AG04449 (cell line): Measurements from ENCODE around the gene FAM20A.

Source experiments
- CTCF ChIA-PET: fragments of 350-600 bp; formaldehyde crosslinking; extraction: SDS; loops from one replicate; lab custom pipeline; 2021; ENCODE audit warnings: antibody characterized with exemption; lab: Yijun Ruan, JAX
- POLR2A ChIA-PET: fragments of 400-600, 350-600 bp; formaldehyde crosslinking; extraction: SDS; loops from one replicate; lab custom pipeline; 2020; ENCODE audit warnings: antibody characterized with exemption, inconsistent platforms; lab: Yijun Ruan, JAX
- DNase-seq: peaks from one replicate; pipeline ENCODE4 v3.0.0-alpha.2; 2010; ENCODE audit warnings: low read depth, low spot score
- H3K4me3 ChIP-seq: 2 replicates; pipeline ENCODE4 v1.5.1; 2011; ENCODE audit warnings: low read depth, mild to moderate bottlenecking, control low read depth, low read length
- TF ChIP-seq, protein P1 (sequence below): IDR thresholded peaks from one replicate; pipeline ENCODE4 v1.5.1; 2011; ENCODE audit warnings: mild to moderate bottlenecking, moderate library complexity, low read length, control low read depth, inconsistent platforms; ENCODE audit not compliant: insufficient read depth; ENCODE audit errors: missing control alignments

Gene FAM20A

DNA sequence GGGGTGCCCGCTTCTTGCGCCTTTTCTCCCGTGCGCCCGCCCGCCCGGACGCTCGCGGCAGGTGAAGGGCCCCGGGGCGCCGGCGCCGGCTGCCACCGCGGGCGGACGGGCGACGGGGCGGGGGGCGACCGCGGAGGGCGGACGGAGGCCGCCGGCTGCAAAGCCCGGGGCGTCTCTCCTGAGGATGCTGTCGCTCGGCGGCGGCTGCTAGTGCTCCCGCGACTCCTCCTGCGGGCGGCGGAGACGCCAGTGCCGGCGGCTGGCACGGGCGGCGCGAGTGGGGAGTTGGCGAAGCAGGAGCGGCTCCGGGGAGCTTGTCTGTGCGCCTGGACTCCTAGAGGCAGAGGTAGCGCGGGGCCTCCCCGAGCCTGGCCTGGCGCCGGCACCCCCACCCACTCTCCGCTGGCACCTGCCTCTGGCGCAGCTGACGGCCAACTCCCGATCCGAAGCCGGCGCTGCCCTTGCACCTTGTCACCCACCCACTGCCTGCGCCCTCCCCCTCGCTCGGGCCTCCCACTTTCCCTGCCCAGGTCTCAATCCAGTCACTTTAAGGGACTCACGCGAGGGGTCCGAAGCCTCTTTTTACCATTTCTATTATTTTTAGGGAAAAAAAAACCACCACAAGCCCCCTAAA is at the start of gene FAM20A:
TSS of gene FAM20A (minus strand) at position 437 of the 634 bp plus-strand sequence. CDS start 701 bp downstream, outside the sequence.
- TF ChIP-seq, protein P1, sequence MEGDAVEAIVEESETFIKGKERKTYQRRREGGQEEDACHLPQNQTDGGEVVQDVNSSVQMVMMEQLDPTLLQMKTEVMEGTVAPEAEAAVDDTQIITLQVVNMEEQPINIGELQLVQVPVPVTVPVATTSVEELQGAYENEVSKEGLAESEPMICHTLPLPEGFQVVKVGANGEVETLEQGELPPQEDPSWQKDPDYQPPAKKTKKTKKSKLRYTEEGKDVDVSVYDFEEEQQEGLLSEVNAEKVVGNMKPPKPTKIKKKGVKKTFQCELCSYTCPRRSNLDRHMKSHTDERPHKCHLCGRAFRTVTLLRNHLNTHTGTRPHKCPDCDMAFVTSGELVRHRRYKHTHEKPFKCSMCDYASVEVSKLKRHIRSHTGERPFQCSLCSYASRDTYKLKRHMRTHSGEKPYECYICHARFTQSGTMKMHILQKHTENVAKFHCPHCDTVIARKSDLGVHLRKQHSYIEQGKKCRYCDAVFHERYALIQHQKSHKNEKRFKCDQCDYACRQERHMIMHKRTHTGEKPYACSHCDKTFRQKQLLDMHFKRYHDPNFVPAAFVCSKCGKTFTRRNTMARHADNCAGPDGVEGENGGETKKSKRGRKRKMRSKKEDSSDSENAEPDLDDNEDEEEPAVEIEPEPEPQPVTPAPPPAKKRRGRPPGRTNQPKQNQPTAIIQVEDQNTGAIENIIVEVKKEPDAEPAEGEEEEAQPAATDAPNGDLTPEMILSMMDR: no peak
- H3K4me3 ChIP-seq: no peak within 1 kb of the TSS
- DNase-seq: no peak
- ChIA-PET CTCF (no interaction called here), POLR2A (no interaction called here)

GRCh38 chr17:68649324-68649723 is 48.2 kb upstream of the FAM20A start:
- POLR2A ChIA-PET: no interaction called here
- CTCF ChIA-PET: no interaction called here
- DNase-seq: no peak
- H3K4me3 ChIP-seq: no peak overlapping the region
- TF ChIP-seq, protein P1: no peak

GRCh38 chr17:68646626-68647526 is 45.7 kb upstream of the FAM20A start:
- no peak overlapping the region for H3K4me3 ChIP-seq
- DNase-seq: no peak
- TF ChIP-seq, protein P1: no peak
- POLR2A ChIA-PET: no interaction called here
- CTCF ChIA-PET: no interaction called here

GRCh38 chr17:68642118-68642412 is 40.9 kb upstream of the FAM20A start:
- ChIA-PET POLR2A (no interaction called here), CTCF (no interaction called here)
- no peak for DNase-seq
- H3K4me3 ChIP-seq: no peak overlapping the region
- TF ChIP-seq, protein P1: no peak

- ChIA-PET CTCF (no interaction called here), POLR2A (interaction anchor here (0.6 kb wide), 1 partner anchor 69 kb away, joined by 3 read pairs; no protein-coding TSS in a partner anchor)
Observed at GRCh38 chr17:68641276-68642117, 40.3 kb upstream of the FAM20A start.

More at GRCh38 chr17:68641276-68642117, 40.3 kb upstream of the FAM20A start:
- no peak for DNase-seq
- H3K4me3 ChIP-seq: no peak overlapping the region
- TF ChIP-seq, protein P1: no peak
